PC-9 (cell line): Measurements from ENCODE around the gene JMJD8. TPM values are rescaled to one million over a fixed set of nuclear protein-coding genes. Genes with fewer than 3 reads are reported as not detected.

Experiments
- BruUV-seq: library from RNA; stranded (reverse); fragments of 400-500 nt; replicated peaks from 2 replicates; lab custom pipeline; 2021; lab: Mats Ljungman, UMichigan
- CTCF ChIA-PET: fragments of 300-600 bp; sonication (Branson Sonifier 250); formaldehyde crosslinking; loops from one replicate; lab custom pipeline; 2022; ENCODE audit warnings: antibody characterized with exemption; lab: Charles Lee
- POLR2A ChIA-PET: fragments of 300-600 bp; sonication (Branson Sonifier 250); formaldehyde crosslinking; loops from one replicate; lab custom pipeline; 2022; ENCODE audit warnings: antibody characterized with exemption; ENCODE audit not compliant: unreplicated experiment; lab: Charles Lee
- DNase-seq, 2 experiments: peaks; one replicate each; pipeline versions ENCODE4 v3.0.0 to v3.0.0-alpha.2; 2015 to 2022; ENCODE audit warnings: mixed read lengths in 1 of 2
- H2AFZ ChIP-seq: fragments of 200-600 bp; sonication (generic); 2 replicates; pipeline ENCODE4 v1.8.1; 2017; ENCODE audit warnings: antibody characterized with exemption
- H3F3A ChIP-seq: fragments of 200-600 bp; sonication (generic); 2 replicates; pipeline ENCODE4 v1.8.1; 2017; ENCODE audit warnings: antibody characterized with exemption, mild to moderate bottlenecking, low read depth; ENCODE audit not compliant: insufficient read depth
- H3K27ac ChIP-seq: fragments of 200-600 bp; sonication (generic); 2 replicates; pipeline ENCODE4 v1.6.1; 2016; ENCODE audit warnings: mixed run types
- H3K27me3 ChIP-seq: fragments of 200-600 bp; sonication (generic); 2 replicates; pipeline ENCODE4 v1.6.1; 2016; ENCODE audit warnings: low read depth, mixed run types; ENCODE audit not compliant: insufficient read depth
- H3K36me3 ChIP-seq: fragments of 200-600 bp; sonication (generic); 2 replicates; pipeline ENCODE4 v1.6.1; 2016; ENCODE audit warnings: low read depth, mixed run types
- H3K4me1 ChIP-seq: fragments of 200-600 bp; sonication (generic); replicated peaks from 2 replicates; pipeline ENCODE4 v1.6.1; 2016; ENCODE audit warnings: mixed run types; ENCODE audit not compliant: insufficient read depth
- H3K4me2 ChIP-seq: fragments of 200-600 bp; sonication (generic); 2 replicates; pipeline ENCODE4 v1.6.1; 2017; ENCODE audit warnings: mixed run types
- H3K4me3 ChIP-seq: fragments of 200-600 bp; sonication (generic); 2 replicates; pipeline ENCODE4 v1.6.1; 2016; ENCODE audit warnings: mixed run types
- H3K79me2 ChIP-seq: fragments of 200-600 bp; sonication (generic); 2 replicates; pipeline ENCODE4 v1.6.1; 2017; ENCODE audit warnings: low read depth, mixed run types
- H3K9me2 ChIP-seq: fragments of 200-600 bp; sonication (generic); 2 replicates; pipeline ENCODE4 v1.8.1; 2017; ENCODE audit warnings: mild to moderate bottlenecking; ENCODE audit not compliant: insufficient read depth
- H3K9me3 ChIP-seq: fragments of 200-600 bp; sonication (generic); 2 replicates; pipeline ENCODE4 v1.8.1; 2016; ENCODE audit warnings: low read depth; ENCODE audit not compliant: insufficient read depth
- H4K20me1 ChIP-seq: fragments of 200-600 bp; sonication (generic); 2 replicates; pipeline ENCODE4 v1.8.1; 2017; ENCODE audit not compliant: insufficient read depth
- EZH2 ChIP-seq: fragments of 200-600 bp; sonication (generic); IDR thresholded peaks from 2 replicates; pipeline ENCODE4 v1.8.0; 2017; ENCODE audit warnings: antibody characterized with exemption, low read depth
- intact Hi-C: fragments of 100-400 bp; cut with micrococcal nuclease; formaldehyde crosslinking; loops from one replicate; pipeline ENCODE4 v1.10.0; 2022; ENCODE audit not compliant: unreplicated experiment
- total RNA-seq: library from RNA; stranded (reverse); gene quantifications from 2 replicates; pipeline ENCODE4 v1.2.3, GENCODE V29; 2021
- TF ChIP-seq, protein P1 (sequence below): fragments of 200-600 bp; sonication (generic); conservative IDR thresholded peaks from 2 replicates; pipeline ENCODE4 v1.6.1; 2017; ENCODE audit warnings: mixed run types, antibody characterized with exemption, mild to moderate bottlenecking, moderate library complexity

JMJD8 gene
- total RNA-seq, 1 experiment from 2014 or later: 57.4 TPM

DNA sequence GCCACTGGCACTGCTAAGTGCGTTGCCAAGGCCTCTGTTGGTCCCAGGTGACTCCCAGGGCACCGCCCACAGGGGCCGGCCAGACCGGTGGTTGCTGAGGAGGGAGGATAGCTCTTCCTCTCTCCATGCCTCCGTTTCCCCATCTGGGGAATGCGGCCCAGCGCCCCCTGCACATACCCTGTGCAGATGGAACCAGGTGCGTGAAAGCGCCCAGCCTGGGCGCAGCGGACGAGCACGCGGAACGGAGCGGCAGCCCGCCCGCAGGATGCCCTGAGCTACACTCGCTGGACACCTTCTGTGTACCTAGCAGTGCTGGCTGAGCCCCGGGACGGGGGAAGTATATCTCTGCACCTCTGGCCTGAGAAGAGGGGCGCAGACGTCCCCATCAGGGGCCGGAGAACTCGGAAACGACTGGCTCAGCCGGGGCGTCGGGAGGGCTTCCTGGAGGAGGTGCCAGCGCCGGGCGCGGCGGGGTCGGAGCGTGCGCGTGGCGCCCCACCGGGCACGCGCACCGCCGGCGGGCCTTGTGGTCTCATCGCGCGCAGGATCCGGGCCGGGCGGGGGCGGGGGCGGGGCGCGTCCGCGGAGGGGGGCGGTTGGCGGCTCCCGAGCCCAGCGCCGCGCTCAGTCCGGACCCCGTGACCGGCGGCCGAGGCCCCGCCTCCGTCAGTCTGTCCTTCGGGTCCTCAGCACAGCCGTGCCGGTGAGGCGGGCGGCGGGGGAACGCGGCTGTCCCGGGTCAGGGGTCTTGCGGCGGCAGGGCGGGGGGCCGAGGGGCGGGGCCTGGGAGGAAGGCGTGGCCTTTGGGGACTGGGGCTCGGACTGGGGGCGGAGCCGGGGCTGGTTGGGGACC lies 42.5 kb upstream of the JMJD8 start, which contains the start of the genes CCDC78 and HAGHL:
Gene CCDC78 (minus strand): TSS at position 6 of the 853 bp plus-strand sequence. CDS start 76 bp downstream, outside the sequence.
Gene HAGHL (plus strand): TSS at position 669 of the 853 bp plus-strand sequence. CDS start 404 bp downstream, outside the sequence.
- POLR2A ChIA-PET: interaction anchor here (0.6 to 1.2 kb wide), 5 partner anchors 12 to 69 kb away, joined by 3 read pairs; partner anchors contain the start of genes CHTF18, METRN and RPUSD1
- Histone ChIP-seq H2AFZ (peak within 1 kb of the TSS; percentile 74), H3K36me3 (no peaks in the 10 kb centered on the region)

DNA sequence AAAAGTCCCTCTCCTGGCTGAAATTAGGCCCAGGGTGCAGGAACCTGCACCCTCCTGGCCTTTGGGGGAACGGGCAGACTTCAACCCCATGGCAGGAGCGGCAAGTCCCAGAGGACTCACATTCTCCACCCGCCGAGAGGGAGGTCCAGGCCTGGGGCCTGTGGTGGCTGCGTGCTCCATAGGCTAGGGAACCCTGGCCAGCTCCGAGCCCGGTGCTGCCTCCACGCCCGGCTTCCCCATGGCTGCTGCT lies 42.0 kb upstream of the JMJD8 start:
- intact Hi-C loops: no loop called here

More for the DNA sequence above, 42.5 kb upstream of the JMJD8 start, which contains the start of the genes CCDC78 and HAGHL:
- Histone ChIP-seq H3K9me2 (no peaks in the 10 kb centered on the region), H3K79me2 (peaks cover 4% of the 10 kb centered on the region; the same call in 1 of the 2 replicates), H3F3A (peaks cover 26% of the 10 kb centered on the region), H3K9me3 (no peaks in the 10 kb centered on the region), H3K4me3 (peak within 1 kb of the TSS; percentile 93), H3K4me1 (peaks cover 5% of the 10 kb centered on the region; the same call in 1 of the 2 replicates), H3K4me2 (peak within 1 kb of the TSS; percentile 99), H4K20me1 (peaks cover 4% of the 10 kb centered on the region; the same call in 1 of the 2 replicates), H3K27me3 (no peaks in the 10 kb centered on the region), H3K27ac (no peak within 1 kb of the TSS)
- peak; percentile 36 to 75 for DNase-seq
- TF ChIP-seq, protein P1, sequence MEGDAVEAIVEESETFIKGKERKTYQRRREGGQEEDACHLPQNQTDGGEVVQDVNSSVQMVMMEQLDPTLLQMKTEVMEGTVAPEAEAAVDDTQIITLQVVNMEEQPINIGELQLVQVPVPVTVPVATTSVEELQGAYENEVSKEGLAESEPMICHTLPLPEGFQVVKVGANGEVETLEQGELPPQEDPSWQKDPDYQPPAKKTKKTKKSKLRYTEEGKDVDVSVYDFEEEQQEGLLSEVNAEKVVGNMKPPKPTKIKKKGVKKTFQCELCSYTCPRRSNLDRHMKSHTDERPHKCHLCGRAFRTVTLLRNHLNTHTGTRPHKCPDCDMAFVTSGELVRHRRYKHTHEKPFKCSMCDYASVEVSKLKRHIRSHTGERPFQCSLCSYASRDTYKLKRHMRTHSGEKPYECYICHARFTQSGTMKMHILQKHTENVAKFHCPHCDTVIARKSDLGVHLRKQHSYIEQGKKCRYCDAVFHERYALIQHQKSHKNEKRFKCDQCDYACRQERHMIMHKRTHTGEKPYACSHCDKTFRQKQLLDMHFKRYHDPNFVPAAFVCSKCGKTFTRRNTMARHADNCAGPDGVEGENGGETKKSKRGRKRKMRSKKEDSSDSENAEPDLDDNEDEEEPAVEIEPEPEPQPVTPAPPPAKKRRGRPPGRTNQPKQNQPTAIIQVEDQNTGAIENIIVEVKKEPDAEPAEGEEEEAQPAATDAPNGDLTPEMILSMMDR: no peak
- TF ChIP-seq EZH2: no peak
- CTCF ChIA-PET: no interaction called here
- BruUV-seq: no TSS peak
- intact Hi-C loops: no loop called here

More for the DNA sequence above, 42.0 kb upstream of the JMJD8 start:
- H3K4me1 ChIP-seq: peaks cover 6% of the 10 kb centered on the region; the same call in 1 of the 2 replicates
- no peak overlapping the region for H2AFZ ChIP-seq
- H3K27ac ChIP-seq: no peak overlapping the region
- no TSS peak for BruUV-seq
- H4K20me1 ChIP-seq: peaks cover 4% of the 10 kb centered on the region; the same call in 1 of the 2 replicates
- CTCF ChIA-PET: no interaction called here
- no peaks in the 10 kb centered on the region for H3K9me2 ChIP-seq
- peaks cover 4% of the 10 kb centered on the region; the same call in 1 of the 2 replicates for H3K79me2 ChIP-seq
- 0 out of 2 replicates have a peak overlapping the region, but pooled peaks have one; percentile 99 for H3K4me2 ChIP-seq
- H3K27me3 ChIP-seq: no peaks in the 10 kb centered on the region
- peak in 1 of 2 experiments; percentile 15 for DNase-seq
- no peaks in the 10 kb centered on the region for H3K9me3 ChIP-seq
- POLR2A ChIA-PET: interaction anchor here (0.6 to 1.2 kb wide), 4 partner anchors 11 to 70 kb away, joined by 3 read pairs; partner anchors contain the start of genes CHTF18, METRN and RPUSD1
- H3K4me3 ChIP-seq: no peak overlapping the region
- no peak for TF ChIP-seq EZH2
- TF ChIP-seq, protein P1: no peak
- no peaks in the 10 kb centered on the region for H3K36me3 ChIP-seq
- peaks cover 29% of the 10 kb centered on the region for H3F3A ChIP-seq
